Thyroid gland (tissue), 4 donors: ENCODE results near the gene ZNF57.

Experiments
- POLR2A ChIP-seq, 2 donors: fragments of 450-650 bp; IDR thresholded peaks; one replicate each; pipeline ENCODE4 v1.6.1; 2017; ENCODE audit warnings: antibody characterized with exemption in 2 of 2, mild to moderate bottlenecking in 2 of 2, moderate library complexity in 1 of 2
- TF ChIP-seq, protein P1 (sequence below), 6 experiments: fragments of 200-600 bp in 3 of 6; fragments of 450-650 bp in 3 of 6; sonication (generic) in 3 of 6; IDR thresholded peaks; one replicate each; pipeline ENCODE4 v1.5.1; 2016 to 2019; ENCODE audit warnings: antibody characterized with exemption in 6 of 6, mild to moderate bottlenecking in 2 of 6, inconsistent platforms in 1 of 6, moderate library complexity in 1 of 6

DNA sequence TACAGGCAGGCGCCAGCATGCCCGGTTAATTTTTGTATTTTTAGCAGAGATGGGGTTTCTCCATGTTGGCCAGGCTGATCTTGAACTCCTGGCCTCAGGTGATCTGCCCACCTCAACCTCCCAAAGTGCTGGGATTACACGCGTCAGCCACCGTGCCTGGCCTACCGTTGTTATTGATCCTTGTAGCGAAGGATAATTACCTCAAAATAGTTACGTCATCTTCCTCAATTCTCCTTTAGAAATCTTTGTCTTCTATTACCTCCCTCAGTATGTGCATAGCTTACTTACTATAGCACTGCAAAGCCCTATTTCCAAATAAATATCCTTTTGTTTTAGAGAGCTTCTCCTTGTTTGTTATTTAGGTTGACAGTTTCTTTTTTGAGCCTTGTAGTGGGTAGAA lies 67.2 kb downstream of the ZNF57 start:
- no peak for TF ChIP-seq POLR2A (IDR thresholded peaks at IDR 0.05)
- TF ChIP-seq, protein P1, sequence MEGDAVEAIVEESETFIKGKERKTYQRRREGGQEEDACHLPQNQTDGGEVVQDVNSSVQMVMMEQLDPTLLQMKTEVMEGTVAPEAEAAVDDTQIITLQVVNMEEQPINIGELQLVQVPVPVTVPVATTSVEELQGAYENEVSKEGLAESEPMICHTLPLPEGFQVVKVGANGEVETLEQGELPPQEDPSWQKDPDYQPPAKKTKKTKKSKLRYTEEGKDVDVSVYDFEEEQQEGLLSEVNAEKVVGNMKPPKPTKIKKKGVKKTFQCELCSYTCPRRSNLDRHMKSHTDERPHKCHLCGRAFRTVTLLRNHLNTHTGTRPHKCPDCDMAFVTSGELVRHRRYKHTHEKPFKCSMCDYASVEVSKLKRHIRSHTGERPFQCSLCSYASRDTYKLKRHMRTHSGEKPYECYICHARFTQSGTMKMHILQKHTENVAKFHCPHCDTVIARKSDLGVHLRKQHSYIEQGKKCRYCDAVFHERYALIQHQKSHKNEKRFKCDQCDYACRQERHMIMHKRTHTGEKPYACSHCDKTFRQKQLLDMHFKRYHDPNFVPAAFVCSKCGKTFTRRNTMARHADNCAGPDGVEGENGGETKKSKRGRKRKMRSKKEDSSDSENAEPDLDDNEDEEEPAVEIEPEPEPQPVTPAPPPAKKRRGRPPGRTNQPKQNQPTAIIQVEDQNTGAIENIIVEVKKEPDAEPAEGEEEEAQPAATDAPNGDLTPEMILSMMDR (IDR thresholded peaks at IDR 0.05) = no peak
